SH-SY5Y (cell line): ENCODE data around the gene LMNA.

Experiments used
- GATA2 ChIP-seq: IDR thresholded peaks from 2 replicates; pipeline ENCODE4 v1.6.1; 2011; ENCODE audit warnings: mild to moderate bottlenecking, low read depth, low read length
- GATA3 ChIP-seq: IDR thresholded peaks from 2 replicates; pipeline ENCODE4 v1.6.1; 2011; ENCODE audit warnings: low read depth, mild to moderate bottlenecking, low read length, moderate library complexity

Gene LMNA

GRCh38 chr1:156162430-156163037 is 48.0 kb downstream of the LMNA start:
- no peak for TF ChIP-seq GATA3
- TF ChIP-seq GATA2 = peak; percentile 76

GRCh38 chr1:156163712-156164111 is 49.2 kb downstream of the LMNA start:
- TF ChIP-seq GATA2 (no peak), GATA3 (no peak)

- TF ChIP-seq GATA2 (no peak), GATA3 (no peak)
Measured at GRCh38 chr1:156164125-156164831, 49.8 kb downstream of the LMNA start.

- TF ChIP-seq GATA2 (no peak), GATA3 (no peak)
Measured at GRCh38 chr1:156165083-156165482, 50.6 kb downstream of the LMNA start.

GRCh38 chr1:156167536-156167935 is 53.0 kb downstream of the LMNA start:
- TF ChIP-seq GATA3 = no peak
- TF ChIP-seq GATA2 = no peak

- TF ChIP-seq GATA2 = no peak
- TF ChIP-seq GATA3 = no peak
Measured at GRCh38 chr1:156172696-156173470, 58.4 kb downstream of the LMNA start.

GRCh38 chr1:156176610-156177210 is 62.2 kb downstream of the LMNA start:
- TF ChIP-seq GATA2 (no peak), GATA3 (no peak)

- TF ChIP-seq GATA3 = no peak
Measured at GRCh38 chr1:156177919-156178654, 63.6 kb downstream of the LMNA start.

- TF ChIP-seq GATA3 (no peak), GATA2 (no peak)
Measured at GRCh38 chr1:156180471-156180870, 66.0 kb downstream of the LMNA start.
